ENCODE results near the gene FGB. TPM values are rescaled to one million over a fixed set of nuclear protein-coding genes. Genes with fewer than 3 reads are reported as not detected.

The FGB gene
- total RNA-seq, 1 donor from 2014 or later = 37.0 TPM

DNA sequence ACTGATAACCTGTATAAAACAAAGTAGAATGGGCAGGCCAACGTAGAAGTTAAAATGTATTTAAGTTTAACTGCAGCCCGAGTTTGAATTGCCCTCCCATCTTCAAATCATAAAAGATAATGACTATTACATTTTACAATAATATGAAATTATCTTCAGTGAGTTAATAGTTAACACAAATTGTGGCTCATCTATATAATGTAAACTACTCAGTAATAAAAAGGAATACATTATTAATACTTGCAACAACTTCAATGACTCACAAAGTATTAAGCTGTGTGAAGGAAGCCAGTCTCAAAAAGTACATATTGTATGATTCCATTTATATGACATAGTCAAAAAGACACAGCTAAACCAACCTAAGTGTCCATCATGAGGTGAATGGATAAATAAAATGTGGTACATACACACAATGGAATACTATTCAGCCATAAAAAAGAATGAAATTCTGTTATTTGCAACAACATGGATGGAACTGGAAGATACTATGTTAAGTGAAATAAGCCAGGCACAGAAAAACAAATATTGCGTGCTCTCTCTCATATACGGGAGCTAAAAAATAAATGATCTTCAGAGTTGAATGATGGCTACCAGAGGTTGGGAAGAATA, 20.4 kb upstream of the FGB start:
- TF ChIP-seq, protein P1, sequence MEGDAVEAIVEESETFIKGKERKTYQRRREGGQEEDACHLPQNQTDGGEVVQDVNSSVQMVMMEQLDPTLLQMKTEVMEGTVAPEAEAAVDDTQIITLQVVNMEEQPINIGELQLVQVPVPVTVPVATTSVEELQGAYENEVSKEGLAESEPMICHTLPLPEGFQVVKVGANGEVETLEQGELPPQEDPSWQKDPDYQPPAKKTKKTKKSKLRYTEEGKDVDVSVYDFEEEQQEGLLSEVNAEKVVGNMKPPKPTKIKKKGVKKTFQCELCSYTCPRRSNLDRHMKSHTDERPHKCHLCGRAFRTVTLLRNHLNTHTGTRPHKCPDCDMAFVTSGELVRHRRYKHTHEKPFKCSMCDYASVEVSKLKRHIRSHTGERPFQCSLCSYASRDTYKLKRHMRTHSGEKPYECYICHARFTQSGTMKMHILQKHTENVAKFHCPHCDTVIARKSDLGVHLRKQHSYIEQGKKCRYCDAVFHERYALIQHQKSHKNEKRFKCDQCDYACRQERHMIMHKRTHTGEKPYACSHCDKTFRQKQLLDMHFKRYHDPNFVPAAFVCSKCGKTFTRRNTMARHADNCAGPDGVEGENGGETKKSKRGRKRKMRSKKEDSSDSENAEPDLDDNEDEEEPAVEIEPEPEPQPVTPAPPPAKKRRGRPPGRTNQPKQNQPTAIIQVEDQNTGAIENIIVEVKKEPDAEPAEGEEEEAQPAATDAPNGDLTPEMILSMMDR (IDR thresholded peaks at IDR 0.05) = no peak
- no peaks in the 10 kb centered on the region for H3K4me1 ChIP-seq
- intact Hi-C loops (cut with DNase I) = no loop called here
- no peaks in the 10 kb centered on the region for H3K27me3 ChIP-seq
- H3K27ac ChIP-seq = no peak overlapping the region
- peaks cover 76 to 95% of the 10 kb centered on the region in 2 donors for H3K36me3 ChIP-seq
- no peaks in the 10 kb centered on the region for H3K9me3 ChIP-seq
- H3K4me3 ChIP-seq = no peak overlapping the region
- DNase-seq (ENCODE audit: low spot score in 2 of 2) = no peak

DNA sequence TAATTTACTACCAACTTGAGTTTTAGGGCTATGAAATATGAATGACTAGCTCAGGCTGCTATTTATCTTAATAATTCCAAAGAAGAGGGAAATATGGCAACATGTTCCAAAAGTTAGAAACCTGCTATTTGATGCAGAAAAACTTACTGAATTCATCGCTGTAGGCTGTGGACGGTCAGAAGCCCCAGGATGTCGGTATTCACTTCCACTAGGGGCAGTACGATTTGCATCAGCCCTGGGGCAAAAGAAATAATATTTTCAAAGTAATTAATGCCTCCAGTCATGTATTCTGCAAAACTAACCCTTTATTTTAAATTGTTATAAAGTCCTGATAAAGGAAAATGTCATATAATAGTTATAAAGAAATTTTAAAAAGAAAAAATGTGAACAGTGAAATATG, 17.1 kb upstream of the FGB start:
- Histone ChIP-seq H3K27ac (no peak overlapping the region), H3K36me3 (peaks cover 55 to 62% of the 10 kb centered on the region in 2 donors), H3K4me3 (no peak overlapping the region), H3K4me1 (peaks cover 3 to 6% of the 10 kb centered on the region in 2 donors), H3K9me3 (no peaks in the 10 kb centered on the region), H3K27me3 (no peaks in the 10 kb centered on the region)
- TF ChIP-seq, protein P1 (IDR thresholded peaks at IDR 0.05) = no peak
- DNase-seq (ENCODE audit: low spot score in 2 of 2) = no peak
- intact Hi-C loops (cut with DNase I) = no loop called here

DNA sequence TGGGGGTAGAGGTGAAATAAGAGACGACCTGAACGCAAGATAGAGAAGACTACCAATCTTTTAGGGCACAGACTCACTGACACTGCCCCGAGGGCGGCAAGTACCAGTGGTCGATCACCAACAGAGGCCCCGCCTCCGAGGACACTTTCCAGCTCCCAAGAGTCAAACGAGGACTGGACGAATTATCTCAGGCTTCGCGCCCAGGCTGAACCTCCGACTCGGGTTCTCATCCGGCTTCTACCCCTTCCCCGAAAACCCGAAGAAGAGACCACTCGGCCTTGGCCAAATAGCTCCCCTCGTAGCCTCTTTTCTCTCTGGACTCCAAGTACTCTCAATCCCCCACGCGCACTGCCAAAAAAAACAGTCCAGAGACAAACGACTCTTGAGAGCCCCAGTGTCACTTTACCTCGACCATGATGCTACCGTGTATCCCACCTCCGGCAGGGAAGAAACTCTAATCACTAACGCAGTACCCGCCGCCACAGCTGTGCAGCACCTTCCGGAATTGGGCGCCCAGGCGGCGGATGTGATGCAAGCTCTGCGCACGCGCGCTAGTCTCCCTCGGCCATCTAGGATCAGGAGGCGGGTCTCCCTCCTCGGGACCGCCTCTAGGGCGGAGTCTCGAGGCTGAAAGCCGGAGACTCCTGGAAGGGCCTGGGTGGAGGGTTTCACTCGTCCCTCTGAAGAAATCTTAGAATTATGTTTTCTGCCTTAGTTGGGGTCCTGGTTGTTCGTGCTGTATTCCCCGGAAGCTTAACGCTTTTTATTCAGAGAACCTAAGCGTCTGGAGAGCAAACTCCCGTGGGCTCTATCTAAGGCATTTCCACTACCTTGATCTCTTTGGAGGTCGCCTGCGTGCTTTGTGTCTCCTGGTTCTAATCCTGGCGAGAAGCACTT, 12.7 kb upstream of the FGB start, which contains the start of gene PLRG1:
Gene PLRG1 (minus strand): TSS at position 507 of the 897 bp plus-strand sequence. CDS start 92 bp downstream, at position 415.
- peak; percentile 84 to 98 for DNase-seq (ENCODE audit: low spot score in 2 of 2)
- Histone ChIP-seq H3K4me3 (peak within 1 kb of the TSS; percentile 68 to 86), H3K4me1 (peaks cover 3 to 9% of the 10 kb centered on the region in 2 donors), H3K27ac (peak within 1 kb of the TSS; percentile 81 to 84), H3K27me3 (no peaks in the 10 kb centered on the region), H3K9me3 (no peaks in the 10 kb centered on the region), H3K36me3 (peaks cover 17 to 20% of the 10 kb centered on the region in 2 donors)
- intact Hi-C loops (cut with DNase I) = loop anchor here (2.0 to 5.0 kb wide), 3 partner anchors 193 to 1768 kb away; partner anchors contain the start of gene LRAT
- TF ChIP-seq, protein P1 (IDR thresholded peaks at IDR 0.05) = peak; percentile 5 to 34 (median 21)

DNA sequence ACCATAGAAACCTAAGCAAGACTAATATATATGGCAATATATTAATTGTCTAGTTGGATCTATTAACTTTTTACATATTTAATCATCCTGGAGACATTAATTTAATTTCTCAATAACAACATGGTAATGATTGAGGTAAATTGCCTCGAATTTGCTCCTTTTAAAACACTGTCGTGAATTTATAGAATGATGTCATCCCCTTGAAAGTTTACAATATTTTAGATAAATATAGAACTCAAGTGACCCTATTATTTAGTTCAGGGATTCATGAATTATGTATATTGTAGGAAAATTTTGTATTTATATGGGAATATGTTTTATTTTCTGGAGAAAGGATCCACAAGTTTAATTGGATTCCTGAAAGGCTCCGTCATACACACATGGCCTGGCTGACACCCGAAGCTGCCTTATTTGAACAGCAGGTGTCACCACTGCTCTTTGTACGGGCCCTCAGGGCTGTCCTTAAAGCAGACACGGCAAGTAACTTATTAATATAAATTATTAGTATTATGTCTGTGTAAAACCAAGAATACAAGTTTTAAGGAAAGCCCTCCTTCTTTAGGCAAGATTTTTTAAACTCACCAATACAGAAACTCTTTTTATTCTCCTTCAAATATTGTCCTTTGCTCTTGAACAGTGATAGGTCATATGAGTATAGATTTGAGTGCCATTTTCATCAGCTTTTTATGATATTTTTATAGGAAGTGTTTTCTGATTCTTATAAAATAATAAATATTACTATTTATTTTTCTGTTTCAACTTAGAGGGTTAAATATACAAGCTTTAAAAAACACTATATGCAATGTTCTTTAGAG, 10.7 kb upstream of the FGB start:
- intact Hi-C loops (cut with DNase I) = loop anchor here (1.0 to 5.0 kb wide), 5 partner anchors 66 to 1770 kb away; partner anchors contain the start of gene LRAT
- Histone ChIP-seq H3K4me1 (peaks cover 3 to 9% of the 10 kb centered on the region in 2 donors), H3K27ac (peak overlapping the region in 1 of 2 donors; percentile 4), H3K9me3 (no peaks in the 10 kb centered on the region), H3K4me3 (no peak overlapping the region), H3K36me3 (peaks cover 0 to 4% of the 10 kb centered on the region in 2 donors), H3K27me3 (no peaks in the 10 kb centered on the region)
- TF ChIP-seq, protein P1 (IDR thresholded peaks at IDR 0.05) = peak; percentile 64 to 86 (median 81)
- peak; percentile 19 to 84 for DNase-seq (ENCODE audit: low spot score in 2 of 2)

DNA sequence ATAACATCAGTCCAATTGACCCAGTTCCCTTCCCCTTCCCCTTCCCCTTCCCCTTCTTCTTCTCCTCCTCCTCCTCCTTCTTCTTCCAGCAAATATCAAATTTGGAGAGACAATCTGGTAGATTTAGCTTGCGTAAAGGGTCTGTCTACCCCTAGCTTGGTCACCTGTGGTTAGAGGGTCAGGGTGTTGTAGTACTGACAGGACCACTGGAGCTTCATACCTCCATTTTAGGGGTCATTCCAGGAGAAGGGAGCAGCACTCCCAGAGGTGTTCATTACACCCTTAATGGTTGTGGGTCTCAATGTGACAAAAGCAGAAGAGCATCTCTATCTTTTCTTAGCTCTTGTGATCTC, 3.7 kb upstream of the FGB start:
- H3K27ac ChIP-seq = no peak overlapping the region
- no peaks in the 10 kb centered on the region for H3K4me1 ChIP-seq
- DNase-seq (ENCODE audit: low spot score in 2 of 2) = no peak
- H3K27me3 ChIP-seq = no peaks in the 10 kb centered on the region
- intact Hi-C loops (cut with DNase I) = no loop called here
- TF ChIP-seq, protein P1 (IDR thresholded peaks at IDR 0.05) = no peak
- no peaks in the 10 kb centered on the region for H3K36me3 ChIP-seq
- no peak overlapping the region for H3K4me3 ChIP-seq
- no peaks in the 10 kb centered on the region for H3K9me3 ChIP-seq
